GM06990 (cell line): ENCODE data around the gene ANKRD53.
"Not testable (repeated sequence)": the region's sequence is repeated elsewhere in the genome, so short reads cannot be mapped to it uniquely, and the experiment has no call there.

Source experiments
- DNase-seq: peaks from one replicate; pipeline ENCODE4 v3.0.0-alpha.2; 2011; ENCODE audit not compliant: insufficient read length; ENCODE audit errors: extremely low read depth
- H3K27me3 ChIP-seq: replicated peaks from 2 replicates; pipeline ENCODE4 v1.6.0; 2011; ENCODE audit warnings: low read length; ENCODE audit not compliant: control insufficient read depth, insufficient read depth
- H3K36me3 ChIP-seq: 2 replicates; pipeline ENCODE4 v1.5.1; 2011; ENCODE audit warnings: low read length; ENCODE audit not compliant: control insufficient read depth, insufficient read depth
- H3K4me3 ChIP-seq: replicated peaks from 2 replicates; pipeline ENCODE4 v1.5.1; 2011; ENCODE audit warnings: low read depth, mild to moderate bottlenecking, control low read depth, low read length
- TF ChIP-seq, protein P1 (sequence below): IDR thresholded peaks from 2 replicates; pipeline ENCODE4 v1.5.1; 2011; ENCODE audit warnings: low read length, control low read depth, mild to moderate bottlenecking, inconsistent platforms; ENCODE audit not compliant: insufficient read depth, poor library complexity, severe bottlenecking

Gene ANKRD53

DNA sequence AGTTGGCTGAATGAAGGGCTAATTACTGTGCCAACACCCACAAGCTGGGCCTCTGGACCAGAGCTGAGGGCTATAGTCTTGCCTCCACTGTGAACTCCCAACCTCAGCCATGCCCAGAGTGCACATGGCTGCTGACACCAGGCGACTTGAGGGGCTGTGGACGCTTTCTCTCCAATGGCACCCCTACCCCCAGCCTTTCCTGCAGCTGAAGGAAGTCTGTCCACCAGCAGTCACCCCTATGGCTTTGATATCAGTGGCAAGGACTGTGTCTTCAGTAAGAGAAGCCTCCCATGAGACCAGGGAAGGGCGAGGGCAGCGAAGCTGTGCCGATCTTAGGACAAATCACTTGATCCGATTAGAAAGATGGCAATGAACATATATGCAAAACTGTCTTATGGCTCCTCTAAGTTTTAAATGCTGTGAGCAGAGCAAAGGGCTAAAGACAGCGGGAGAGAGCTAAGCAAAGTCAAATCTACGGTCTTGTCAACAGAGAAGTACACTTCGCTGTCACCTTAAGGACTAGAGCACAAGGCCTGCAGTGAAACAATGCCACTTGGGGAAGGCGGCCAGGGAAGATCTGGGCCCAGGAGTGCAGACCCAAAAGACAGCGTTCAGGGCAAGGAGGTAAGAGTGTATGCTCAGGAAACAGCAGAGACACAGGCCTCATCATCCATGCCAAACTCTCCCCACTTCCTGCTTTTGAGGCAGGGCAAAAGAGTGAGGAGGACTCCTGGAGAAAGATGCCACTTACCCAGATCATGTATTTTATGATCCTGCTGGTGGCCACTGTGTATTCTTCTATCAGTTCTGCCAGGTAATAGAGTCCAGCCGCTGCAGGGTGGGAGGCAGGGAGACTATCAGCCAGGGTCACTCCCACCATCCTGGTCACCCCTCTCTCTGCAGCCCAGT lies 14.8 kb downstream of the ANKRD53 start:
- H3K4me3 ChIP-seq: peak overlapping the region; percentile 95
- no peaks in the 10 kb centered on the region for H3K27me3 ChIP-seq
- DNase-seq: no peak
- TF ChIP-seq, protein P1, sequence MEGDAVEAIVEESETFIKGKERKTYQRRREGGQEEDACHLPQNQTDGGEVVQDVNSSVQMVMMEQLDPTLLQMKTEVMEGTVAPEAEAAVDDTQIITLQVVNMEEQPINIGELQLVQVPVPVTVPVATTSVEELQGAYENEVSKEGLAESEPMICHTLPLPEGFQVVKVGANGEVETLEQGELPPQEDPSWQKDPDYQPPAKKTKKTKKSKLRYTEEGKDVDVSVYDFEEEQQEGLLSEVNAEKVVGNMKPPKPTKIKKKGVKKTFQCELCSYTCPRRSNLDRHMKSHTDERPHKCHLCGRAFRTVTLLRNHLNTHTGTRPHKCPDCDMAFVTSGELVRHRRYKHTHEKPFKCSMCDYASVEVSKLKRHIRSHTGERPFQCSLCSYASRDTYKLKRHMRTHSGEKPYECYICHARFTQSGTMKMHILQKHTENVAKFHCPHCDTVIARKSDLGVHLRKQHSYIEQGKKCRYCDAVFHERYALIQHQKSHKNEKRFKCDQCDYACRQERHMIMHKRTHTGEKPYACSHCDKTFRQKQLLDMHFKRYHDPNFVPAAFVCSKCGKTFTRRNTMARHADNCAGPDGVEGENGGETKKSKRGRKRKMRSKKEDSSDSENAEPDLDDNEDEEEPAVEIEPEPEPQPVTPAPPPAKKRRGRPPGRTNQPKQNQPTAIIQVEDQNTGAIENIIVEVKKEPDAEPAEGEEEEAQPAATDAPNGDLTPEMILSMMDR: no peak
- peaks cover 15% of the 10 kb centered on the region for H3K36me3 ChIP-seq

DNA sequence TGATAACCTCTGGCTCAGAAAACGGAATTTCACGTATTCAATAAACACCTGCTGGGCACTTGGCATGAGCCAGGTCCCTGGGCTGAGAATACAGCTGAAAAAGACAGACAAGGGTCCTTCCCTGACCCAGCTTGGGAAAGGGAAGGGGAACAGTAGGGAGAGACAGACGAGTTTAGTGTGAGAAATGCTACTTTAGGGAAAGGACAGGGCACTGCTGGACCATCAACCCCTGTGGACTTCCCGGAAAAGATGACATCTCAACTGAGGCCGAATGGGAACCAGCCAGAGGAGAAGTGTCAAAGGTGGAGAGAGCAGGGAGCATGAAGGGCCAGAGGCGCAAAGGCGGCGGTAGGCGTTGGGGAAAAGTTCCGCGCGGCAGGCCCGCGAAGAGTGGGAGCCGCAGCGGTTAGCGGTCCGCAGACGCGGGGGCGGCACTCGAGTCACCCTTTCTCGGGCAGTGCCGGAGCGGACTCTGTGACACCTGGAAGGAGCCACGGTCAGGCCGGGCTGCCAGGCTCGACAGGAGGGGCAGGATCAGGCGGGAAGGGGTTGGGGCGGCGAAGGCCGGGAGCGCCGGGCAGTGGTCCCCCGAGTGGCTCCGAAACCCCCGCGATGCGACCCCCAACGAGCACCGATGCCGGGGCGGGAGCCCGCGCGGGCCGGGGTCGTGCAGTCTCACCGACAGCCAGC lies 15.7 kb downstream of the ANKRD53 start:
- no peak for DNase-seq
- Histone ChIP-seq H3K4me3 (peak overlapping the region; percentile 95), H3K27me3 (no peaks in the 10 kb centered on the region), H3K36me3 (peaks cover 8% of the 10 kb centered on the region)
- TF ChIP-seq, protein P1: no peak

DNA sequence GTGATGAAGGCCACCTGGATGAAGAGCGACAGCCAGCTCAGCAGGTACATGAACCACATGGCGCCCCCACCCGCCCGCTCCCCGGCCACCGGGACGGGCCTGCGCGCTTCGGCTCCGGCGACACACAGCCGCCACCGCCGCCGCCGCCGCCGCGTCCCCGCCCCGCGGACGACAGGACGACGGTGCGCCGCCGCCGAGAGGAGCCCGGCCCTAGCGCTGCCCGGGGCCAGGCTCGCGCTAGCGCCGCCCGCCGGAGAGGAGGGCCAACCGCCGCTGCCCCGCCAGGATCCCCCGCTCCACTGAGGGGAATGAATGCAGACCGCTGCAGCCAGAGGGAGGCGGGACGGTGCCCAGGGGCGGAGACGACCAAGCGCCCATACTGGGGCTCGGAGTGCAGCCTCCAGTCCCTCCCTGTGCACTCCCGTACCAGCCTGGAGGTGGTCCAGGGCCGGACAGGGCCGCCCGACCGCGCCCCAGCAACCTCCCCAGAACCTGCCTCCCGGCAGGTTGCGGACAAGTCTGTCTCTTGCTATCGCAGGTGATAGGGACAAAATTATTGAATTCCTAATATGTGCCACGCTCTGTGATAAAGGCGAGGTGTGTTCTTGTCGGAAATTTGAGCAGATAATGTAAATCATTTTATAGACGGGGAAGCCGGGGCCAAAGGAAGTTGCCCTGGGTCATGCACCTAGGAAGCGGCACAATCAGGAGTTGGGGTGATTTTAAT lies 16.4 kb downstream of the ANKRD53 start, which contains the start of gene TEX261:
TSS of gene TEX261 (minus strand) at position 175 of the 727 bp plus-strand sequence. CDS start at position 59, 116 bp downstream.
- TF ChIP-seq, protein P1: peak; percentile 74

DNA sequence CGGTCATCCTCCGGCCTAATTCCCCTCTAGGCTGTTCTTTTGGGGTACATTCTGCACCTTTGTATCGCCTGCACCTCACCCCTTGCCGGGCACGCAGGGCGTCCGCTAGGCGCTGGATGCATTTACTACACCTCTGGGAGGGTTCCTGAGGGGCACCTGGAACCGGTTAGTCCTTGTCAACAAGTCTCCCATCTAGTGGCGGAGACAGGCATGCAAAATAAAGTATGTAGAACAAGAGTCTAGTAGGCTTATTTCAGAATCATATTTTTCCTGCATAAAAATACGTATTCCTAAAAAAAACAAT lies 16.9 kb downstream of the ANKRD53 start:
- H3K36me3 ChIP-seq: peaks cover 7% of the 10 kb centered on the region
- peak; percentile 48 for DNase-seq
- H3K27me3 ChIP-seq: no peaks in the 10 kb centered on the region
- H3K4me3 ChIP-seq: peak overlapping the region; percentile 95
- TF ChIP-seq, protein P1: peak; percentile 70

More for the DNA sequence above, 16.4 kb downstream of the ANKRD53 start, which contains the start of gene TEX261:
- peak within 1 kb of the TSS; percentile 95 for H3K4me3 ChIP-seq
- DNase-seq: peak; percentile 93
- peaks cover 8% of the 10 kb centered on the region for H3K36me3 ChIP-seq
- H3K27me3 ChIP-seq: no peaks in the 10 kb centered on the region

DNA sequence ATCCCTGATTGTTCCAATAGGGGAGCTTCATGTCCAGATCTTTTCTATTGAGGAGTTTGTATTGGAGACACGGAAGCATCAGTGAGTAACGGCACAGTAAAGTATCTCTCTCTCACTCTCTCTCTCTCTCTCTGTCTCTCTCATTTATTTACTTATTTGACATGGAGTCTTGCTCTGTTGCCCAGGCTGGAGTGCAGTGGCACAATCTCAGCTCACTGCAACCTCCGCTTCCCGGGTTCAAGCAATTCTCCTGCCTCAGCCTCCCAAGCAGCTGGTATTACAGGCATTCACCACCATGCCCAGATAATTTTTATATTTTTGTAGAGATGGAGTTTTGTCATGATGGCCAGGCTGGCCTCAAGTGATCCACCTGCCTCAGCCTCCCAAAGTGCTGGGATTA lies 20.5 kb downstream of the ANKRD53 start:
- not testable (repeated sequence) for DNase-seq, H3K4me3 ChIP-seq, H3K27me3 ChIP-seq, H3K36me3 ChIP-seq

DNA sequence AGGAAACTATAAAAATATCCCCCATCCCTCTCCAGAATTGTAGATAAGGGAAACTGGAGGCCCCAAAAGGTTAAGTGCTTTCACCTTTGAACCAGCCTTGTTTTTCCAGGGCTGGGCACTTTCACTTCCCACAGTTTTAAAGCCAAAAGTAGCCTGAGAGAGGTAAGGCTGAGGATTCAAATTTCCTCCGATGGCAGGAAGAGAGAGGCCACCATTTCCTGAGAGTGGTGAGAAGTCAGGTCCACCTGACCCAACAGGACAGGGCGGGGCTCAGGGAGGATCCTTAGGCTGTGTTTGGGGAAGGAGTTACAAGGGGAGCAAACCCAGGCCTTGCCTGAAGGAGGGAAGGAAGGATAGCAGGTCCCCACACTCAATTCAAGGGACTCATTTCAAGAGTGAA lies 20.9 kb downstream of the ANKRD53 start:
- TF ChIP-seq, protein P1: no peak
- DNase-seq: no peak
- no peaks in the 10 kb centered on the region for H3K36me3 ChIP-seq
- H3K27me3 ChIP-seq: no peaks in the 10 kb centered on the region
- no peak overlapping the region for H3K4me3 ChIP-seq

DNA sequence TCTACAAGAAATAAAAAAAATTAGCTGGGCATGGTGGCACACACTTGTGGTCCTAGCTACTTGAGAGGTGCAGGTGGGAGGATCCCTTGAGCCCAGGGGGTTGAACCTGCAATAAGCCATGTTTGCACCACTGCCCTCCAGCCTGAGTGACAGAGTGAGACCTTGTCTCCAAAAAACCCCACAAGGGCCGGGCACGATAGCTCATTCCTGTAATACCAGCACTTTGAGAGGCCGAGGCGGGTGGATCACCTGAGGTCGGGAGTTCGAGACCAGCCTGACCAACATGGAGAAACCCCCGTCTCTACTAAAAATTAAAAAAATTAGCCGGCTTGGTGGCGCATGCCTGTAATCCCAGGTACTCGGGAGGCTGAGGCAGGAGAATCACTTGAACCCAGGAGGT lies 21.5 kb downstream of the ANKRD53 start:
- not testable (repeated sequence) for H3K27me3 ChIP-seq, DNase-seq, H3K4me3 ChIP-seq, H3K36me3 ChIP-seq
